Esophagus muscularis mucosa (tissue), 4 donors: ENCODE results near the gene TMEM119.

Source experiments
- CTCF ChIP-seq, 3 experiments: fragments of 200-600 bp in 2 of 3; fragments of 450-650 bp in 1 of 3; sonication (generic) in 2 of 3; IDR thresholded peaks; one replicate each; pipeline ENCODE4 v1.5.1; 2017 to 2019; ENCODE audit warnings: antibody characterized with exemption in 3 of 3, mild to moderate bottlenecking in 2 of 3, moderate library complexity in 1 of 3
- EP300 ChIP-seq: sonication (generic); formaldehyde crosslinking; IDR thresholded peaks from one replicate; pipeline ENCODE4 v1.6.1; 2017; ENCODE audit warnings: antibody characterized with exemption
- POLR2A ChIP-seq: fragments of 450-650 bp; IDR thresholded peaks from one replicate; pipeline ENCODE4 v1.6.1; 2017; ENCODE audit warnings: antibody characterized with exemption, moderate library complexity, mild to moderate bottlenecking, low read depth
- POLR2AphosphoS5 ChIP-seq, 2 donors: sonication (generic); formaldehyde crosslinking; IDR thresholded peaks; one replicate each; pipeline ENCODE4 v1.6.1; 2017; ENCODE audit warnings: antibody characterized with exemption in 2 of 2

- TF ChIP-seq EP300 (no peak), CTCF (IDR thresholded peaks at IDR 0.05) (no peak), POLR2A (no peak), POLR2AphosphoS5 (IDR thresholded peaks at IDR 0.05) (no peak)
These were observed 24.6 kb downstream of the TMEM119 start for GRCh38 chr12:108573317-108573716.
